Calu3 (cell line): Measurements from ENCODE around the gene TECTA. TPM values are rescaled to one million over a fixed set of nuclear protein-coding genes. Genes with fewer than 3 reads are reported as not detected.

ENCODE experiments used
- BruUV-seq: library from RNA; stranded (reverse); fragments of 400-500 nt; replicated peaks from 2 replicates; lab custom pipeline; 2021; lab: Mats Ljungman, UMichigan
- CTCF ChIA-PET: fragments of 300-600 bp; sonication (Branson Sonifier 250); formaldehyde crosslinking; loops from one replicate; lab custom pipeline; 2022; ENCODE audit warnings: antibody characterized with exemption; lab: Charles Lee
- DNase-seq: peaks from one replicate; pipeline ENCODE4 v3.0.0; 2022
- H3K27ac Mint-ChIP-seq: one replicate; pipeline ENCODE4 v1.8.0; 2022; ENCODE audit warnings: mixed read lengths; ENCODE audit not compliant: unreplicated experiment
- H3K27me3 Mint-ChIP-seq: one replicate; pipeline ENCODE4 v1.8.0; 2022; ENCODE audit warnings: mixed read lengths; ENCODE audit not compliant: unreplicated experiment
- H3K36me3 Mint-ChIP-seq: one replicate; pipeline ENCODE4 v1.8.0; 2022; ENCODE audit warnings: mild to moderate bottlenecking, moderate library complexity, mixed read lengths; ENCODE audit not compliant: insufficient read depth, unreplicated experiment
- H3K4me1 Mint-ChIP-seq: one replicate; pipeline ENCODE4 v1.8.0; 2022; ENCODE audit warnings: mild to moderate bottlenecking, low read depth, mixed read lengths; ENCODE audit not compliant: unreplicated experiment
- H3K4me3 Mint-ChIP-seq: one replicate; pipeline ENCODE4 v1.8.0; 2022; ENCODE audit warnings: mild to moderate bottlenecking, low read depth, moderate library complexity, mixed read lengths; ENCODE audit not compliant: unreplicated experiment
- H3K9me3 Mint-ChIP-seq: one replicate; pipeline ENCODE4 v1.8.0; 2022; ENCODE audit warnings: low read depth, mixed read lengths; ENCODE audit not compliant: unreplicated experiment
- intact Hi-C: fragments of 100-400 bp; cut with micrococcal nuclease; formaldehyde crosslinking; loops from one replicate; pipeline ENCODE4 v1.10.0; 2022; ENCODE audit not compliant: unreplicated experiment
- total RNA-seq: library from RNA; stranded (reverse); gene quantifications from 2 replicates; pipeline ENCODE4 v1.2.3, GENCODE V29; 2022
- TF ChIP-seq, protein P1 (sequence below): fragments of 200-600 bp; IDR thresholded peaks from one replicate; pipeline ENCODE4 v1.8.0; 2022; ENCODE audit warnings: antibody characterized with exemption; ENCODE audit not compliant: unreplicated experiment

Gene TECTA
- total RNA-seq, 1 experiment from 2014 or later, result not detected

DNA sequence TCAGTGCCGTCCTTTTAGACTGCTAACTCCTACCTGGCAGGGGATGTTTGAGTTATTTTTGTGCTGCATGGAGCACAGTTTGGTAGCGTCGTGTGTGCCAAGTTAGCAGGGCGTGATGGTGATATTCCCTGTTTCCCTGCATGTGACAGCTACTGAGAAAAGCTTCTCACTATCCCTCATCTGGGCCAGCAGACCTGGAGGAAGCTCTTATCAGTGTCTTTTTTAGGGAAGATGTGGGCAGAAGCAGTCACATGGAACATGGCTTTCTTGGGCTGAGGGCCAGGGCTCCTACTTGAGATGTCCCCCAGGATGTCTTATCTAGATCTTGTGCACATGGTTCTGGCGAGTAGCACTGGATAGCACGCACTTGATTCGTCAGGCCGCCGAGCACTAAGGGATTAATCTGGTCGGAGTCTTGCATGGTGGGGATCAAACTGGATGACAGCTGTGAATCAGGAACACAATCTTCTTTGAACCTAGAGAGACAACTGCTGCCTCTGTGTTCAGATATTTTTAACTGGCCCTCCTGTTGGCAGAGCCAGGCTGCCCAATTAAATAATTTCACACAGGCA is 33.8 kb downstream of the TECTA start:
- no peak overlapping the region for H3K4me3 Mint-ChIP-seq
- TF ChIP-seq, protein P1, sequence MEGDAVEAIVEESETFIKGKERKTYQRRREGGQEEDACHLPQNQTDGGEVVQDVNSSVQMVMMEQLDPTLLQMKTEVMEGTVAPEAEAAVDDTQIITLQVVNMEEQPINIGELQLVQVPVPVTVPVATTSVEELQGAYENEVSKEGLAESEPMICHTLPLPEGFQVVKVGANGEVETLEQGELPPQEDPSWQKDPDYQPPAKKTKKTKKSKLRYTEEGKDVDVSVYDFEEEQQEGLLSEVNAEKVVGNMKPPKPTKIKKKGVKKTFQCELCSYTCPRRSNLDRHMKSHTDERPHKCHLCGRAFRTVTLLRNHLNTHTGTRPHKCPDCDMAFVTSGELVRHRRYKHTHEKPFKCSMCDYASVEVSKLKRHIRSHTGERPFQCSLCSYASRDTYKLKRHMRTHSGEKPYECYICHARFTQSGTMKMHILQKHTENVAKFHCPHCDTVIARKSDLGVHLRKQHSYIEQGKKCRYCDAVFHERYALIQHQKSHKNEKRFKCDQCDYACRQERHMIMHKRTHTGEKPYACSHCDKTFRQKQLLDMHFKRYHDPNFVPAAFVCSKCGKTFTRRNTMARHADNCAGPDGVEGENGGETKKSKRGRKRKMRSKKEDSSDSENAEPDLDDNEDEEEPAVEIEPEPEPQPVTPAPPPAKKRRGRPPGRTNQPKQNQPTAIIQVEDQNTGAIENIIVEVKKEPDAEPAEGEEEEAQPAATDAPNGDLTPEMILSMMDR, result no peak
- intact Hi-C loops, result no loop called here
- BruUV-seq, result no TSS peak
- H3K27me3 Mint-ChIP-seq, result peaks cover 48% of the 10 kb centered on the region
- no peak overlapping the region for H3K27ac Mint-ChIP-seq
- no peaks in the 10 kb centered on the region for H3K9me3 Mint-ChIP-seq
- DNase-seq, result no peak
- H3K4me1 Mint-ChIP-seq, result no peaks in the 10 kb centered on the region
- H3K36me3 Mint-ChIP-seq, result no peaks in the 10 kb centered on the region
- CTCF ChIA-PET, result no interaction called here

DNA sequence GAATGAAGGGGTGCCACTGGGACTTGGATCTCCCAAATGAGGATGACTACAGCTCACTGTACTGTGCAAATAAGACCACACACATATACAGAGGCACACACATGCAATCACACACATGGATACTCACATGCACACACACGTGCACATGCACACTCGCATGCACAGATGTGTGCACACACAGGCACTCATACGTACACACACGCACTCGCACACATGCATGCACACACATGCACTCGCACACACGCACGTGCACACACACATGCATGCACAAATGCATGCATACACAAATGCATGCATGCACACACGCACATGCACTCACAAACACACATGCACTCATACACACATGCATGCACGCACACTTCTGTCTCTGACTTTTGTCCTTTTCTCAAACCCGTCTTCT is 36.0 kb downstream of the TECTA start:
- no peak for DNase-seq
- intact Hi-C loops, result no loop called here
- H3K36me3 Mint-ChIP-seq, result no peaks in the 10 kb centered on the region
- H3K27ac Mint-ChIP-seq, result no peak overlapping the region
- CTCF ChIA-PET, result no interaction called here
- H3K9me3 Mint-ChIP-seq, result no peaks in the 10 kb centered on the region
- no peak overlapping the region for H3K4me3 Mint-ChIP-seq
- peaks cover 70% of the 10 kb centered on the region for H3K27me3 Mint-ChIP-seq
- TF ChIP-seq, protein P1, result no peak
- no TSS peak for BruUV-seq
- H3K4me1 Mint-ChIP-seq, result no peaks in the 10 kb centered on the region

DNA sequence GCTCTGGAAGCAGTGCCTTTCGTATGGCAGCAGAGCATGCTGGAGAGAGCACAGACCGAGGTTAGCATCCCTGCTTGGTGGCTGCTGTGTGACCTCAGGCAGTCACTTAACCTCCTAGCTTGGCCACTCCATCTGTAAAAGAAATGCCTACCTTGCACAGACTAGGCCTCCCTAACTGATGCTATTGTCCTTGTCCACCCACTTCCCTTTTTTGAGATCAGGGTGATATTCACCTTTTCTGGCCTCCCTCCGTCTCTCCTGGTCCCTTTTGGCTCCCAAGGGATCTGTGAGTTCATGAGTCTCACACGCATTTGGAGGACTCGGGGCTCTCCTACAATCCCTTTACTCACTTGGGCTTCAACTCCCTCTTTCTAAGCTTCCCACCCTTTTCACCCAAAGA is 37.2 kb downstream of the TECTA start:
- no peak overlapping the region for H3K27ac Mint-ChIP-seq
- H3K36me3 Mint-ChIP-seq, result no peaks in the 10 kb centered on the region
- peaks cover 73% of the 10 kb centered on the region for H3K27me3 Mint-ChIP-seq
- no peak for DNase-seq
- TF ChIP-seq, protein P1, result no peak
- CTCF ChIA-PET, result no interaction called here
- BruUV-seq, result no TSS peak
- H3K4me1 Mint-ChIP-seq, result no peaks in the 10 kb centered on the region
- intact Hi-C loops, result no loop called here
- no peak overlapping the region for H3K4me3 Mint-ChIP-seq
- no peaks in the 10 kb centered on the region for H3K9me3 Mint-ChIP-seq

DNA sequence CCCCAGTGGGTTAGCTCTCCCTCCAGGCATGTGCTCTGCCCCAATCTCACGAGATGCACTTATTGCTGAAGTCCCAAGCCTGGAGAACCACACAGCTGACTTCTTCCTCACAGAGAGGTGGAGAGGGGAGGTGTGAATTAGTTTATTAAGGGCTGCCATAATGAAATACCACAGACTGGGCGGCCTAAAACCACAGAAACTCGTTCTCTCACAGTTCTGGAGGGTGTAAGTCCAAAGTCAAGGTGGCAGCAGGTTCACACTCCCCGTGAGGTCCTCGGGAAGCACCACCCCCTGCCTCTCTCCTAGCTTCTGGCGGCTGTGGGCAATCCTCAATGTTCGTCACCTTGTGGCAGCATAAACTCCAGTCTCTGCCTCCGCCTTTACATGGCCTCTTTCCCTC is 39.3 kb downstream of the TECTA start:
- no peak for DNase-seq
- CTCF ChIA-PET, result no interaction called here
- intact Hi-C loops, result no loop called here
- Mint-ChIP-seq H3K4me1 (no peaks in the 10 kb centered on the region), H3K27me3 (peaks cover 70% of the 10 kb centered on the region), H3K9me3 (no peaks in the 10 kb centered on the region), H3K36me3 (no peaks in the 10 kb centered on the region), H3K27ac (no peak overlapping the region), H3K4me3 (no peak overlapping the region)
- BruUV-seq, result no TSS peak
- TF ChIP-seq, protein P1, result no peak
